ENCODE data around the gene SERPINB1.

GRCh38 chr6:2807342-2808090, 34.1 kb downstream of the SERPINB1 start:
- TF ChIP-seq, protein P1, sequence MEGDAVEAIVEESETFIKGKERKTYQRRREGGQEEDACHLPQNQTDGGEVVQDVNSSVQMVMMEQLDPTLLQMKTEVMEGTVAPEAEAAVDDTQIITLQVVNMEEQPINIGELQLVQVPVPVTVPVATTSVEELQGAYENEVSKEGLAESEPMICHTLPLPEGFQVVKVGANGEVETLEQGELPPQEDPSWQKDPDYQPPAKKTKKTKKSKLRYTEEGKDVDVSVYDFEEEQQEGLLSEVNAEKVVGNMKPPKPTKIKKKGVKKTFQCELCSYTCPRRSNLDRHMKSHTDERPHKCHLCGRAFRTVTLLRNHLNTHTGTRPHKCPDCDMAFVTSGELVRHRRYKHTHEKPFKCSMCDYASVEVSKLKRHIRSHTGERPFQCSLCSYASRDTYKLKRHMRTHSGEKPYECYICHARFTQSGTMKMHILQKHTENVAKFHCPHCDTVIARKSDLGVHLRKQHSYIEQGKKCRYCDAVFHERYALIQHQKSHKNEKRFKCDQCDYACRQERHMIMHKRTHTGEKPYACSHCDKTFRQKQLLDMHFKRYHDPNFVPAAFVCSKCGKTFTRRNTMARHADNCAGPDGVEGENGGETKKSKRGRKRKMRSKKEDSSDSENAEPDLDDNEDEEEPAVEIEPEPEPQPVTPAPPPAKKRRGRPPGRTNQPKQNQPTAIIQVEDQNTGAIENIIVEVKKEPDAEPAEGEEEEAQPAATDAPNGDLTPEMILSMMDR (IDR thresholded peaks at IDR 0.05; ENCODE audit: extremely low read depth in 1 of 2, insufficient read depth in 1 of 2, low read depth in 1 of 2, low read length in 2 of 2): no peak
- TF ChIP-seq POLR2A (IDR thresholded peaks at IDR 0.05; ENCODE audit: low read depth, low read length): no peak

Data from endothelial cell of umbilical vein (primary cell).